Fibroblast of lung (primary cell): ENCODE measurements around the gene NXN.
"Not testable (repeated sequence)": the region's sequence is repeated elsewhere in the genome, so short reads cannot be mapped to it uniquely, and the experiment has no call there.

ENCODE experiments used
- EZH2 ChIP-seq: IDR thresholded peaks from 2 replicates; pipeline ENCODE4 v1.5.1; 2012; ENCODE audit warnings: low read length, control low read depth, mild to moderate bottlenecking; ENCODE audit errors: missing control alignments
- TF ChIP-seq, protein P1 (sequence below), 2 donors: IDR thresholded peaks in 1 of 2; conservative IDR thresholded peaks in 1 of 2; 1 replicate in 1 of 2; 2 replicates in 1 of 2; pipeline ENCODE4 v1.5.1; 2011 to 2012; ENCODE audit warnings: low read length in 2 of 2, control low read depth in 1 of 2, inconsistent platforms in 1 of 2, low read depth in 1 of 2, mild to moderate bottlenecking in 1 of 2

GRCh38 chr17:805886-806285 is 173.7 kb downstream of the NXN start:
- TF ChIP-seq, protein P1, sequence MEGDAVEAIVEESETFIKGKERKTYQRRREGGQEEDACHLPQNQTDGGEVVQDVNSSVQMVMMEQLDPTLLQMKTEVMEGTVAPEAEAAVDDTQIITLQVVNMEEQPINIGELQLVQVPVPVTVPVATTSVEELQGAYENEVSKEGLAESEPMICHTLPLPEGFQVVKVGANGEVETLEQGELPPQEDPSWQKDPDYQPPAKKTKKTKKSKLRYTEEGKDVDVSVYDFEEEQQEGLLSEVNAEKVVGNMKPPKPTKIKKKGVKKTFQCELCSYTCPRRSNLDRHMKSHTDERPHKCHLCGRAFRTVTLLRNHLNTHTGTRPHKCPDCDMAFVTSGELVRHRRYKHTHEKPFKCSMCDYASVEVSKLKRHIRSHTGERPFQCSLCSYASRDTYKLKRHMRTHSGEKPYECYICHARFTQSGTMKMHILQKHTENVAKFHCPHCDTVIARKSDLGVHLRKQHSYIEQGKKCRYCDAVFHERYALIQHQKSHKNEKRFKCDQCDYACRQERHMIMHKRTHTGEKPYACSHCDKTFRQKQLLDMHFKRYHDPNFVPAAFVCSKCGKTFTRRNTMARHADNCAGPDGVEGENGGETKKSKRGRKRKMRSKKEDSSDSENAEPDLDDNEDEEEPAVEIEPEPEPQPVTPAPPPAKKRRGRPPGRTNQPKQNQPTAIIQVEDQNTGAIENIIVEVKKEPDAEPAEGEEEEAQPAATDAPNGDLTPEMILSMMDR (conservative IDR thresholded peaks at IDR 0.05 in 1 of 2, IDR thresholded peaks at IDR 0.05 in 1 of 2; ENCODE audit: low read depth in 1 of 2, low read length in 2 of 2): not testable (repeated sequence)
- TF ChIP-seq EZH2: not testable (repeated sequence)
